HL-60 (cell line): ENCODE data around the gene VWA7.
A peak's percentile ranks its signal among the peaks of the same experiment; 100 is the strongest.

Experiments used
- CTCF ChIP-seq: IDR thresholded peaks from one replicate; pipeline ENCODE4 v1.5.1; 2011; ENCODE audit warnings: low read length, control low read depth, inconsistent platforms; ENCODE audit not compliant: insufficient read depth
- GABPA ChIP-seq: IDR thresholded peaks from 2 replicates; pipeline ENCODE4 v1.6.1; 2012; ENCODE audit warnings: low read depth
- POLR2AphosphoS5 ChIP-seq: IDR thresholded peaks from 2 replicates; pipeline ENCODE4 v1.6.1; 2012; ENCODE audit warnings: low read depth

DNA sequence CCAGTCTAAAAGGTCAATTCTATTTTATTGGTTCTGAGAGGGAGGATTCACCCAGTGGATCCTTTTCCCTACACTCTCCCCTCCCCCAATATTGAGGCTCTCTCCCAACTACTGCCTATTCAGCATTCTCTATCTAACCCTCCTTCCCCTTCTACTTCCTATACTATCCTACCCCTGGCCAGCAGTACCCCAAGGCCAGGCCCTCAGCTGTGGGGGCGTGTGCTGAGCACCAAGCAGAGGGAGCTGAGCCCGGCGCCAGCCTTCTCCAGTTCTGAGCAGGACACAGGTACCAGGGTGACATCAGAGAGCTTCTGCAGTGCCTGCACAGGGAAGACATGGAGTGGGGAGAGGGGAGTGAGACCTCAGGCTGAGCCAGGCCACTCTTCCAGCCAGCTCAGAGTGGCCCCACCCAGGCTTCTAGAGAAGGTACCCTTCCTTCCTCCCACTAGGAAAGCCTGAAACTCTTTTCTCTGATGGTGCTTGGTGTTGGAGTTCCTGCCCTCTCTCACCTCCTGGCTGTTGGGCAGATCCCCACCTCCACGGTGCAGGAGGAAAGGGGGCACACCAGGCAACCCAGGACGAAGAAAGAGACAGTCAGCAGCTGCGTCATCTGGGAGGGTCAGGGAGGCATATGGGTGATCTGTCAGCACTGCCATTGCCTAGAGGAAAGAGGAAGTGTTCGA lies 50.0 kb downstream of the VWA7 start:
- TF ChIP-seq CTCF, result no peak
- TF ChIP-seq POLR2AphosphoS5, result peak; percentile 81
- no peak for TF ChIP-seq GABPA
